ENCODE measurements around the gene EXOC8. TPM values are rescaled to one million over a fixed set of nuclear protein-coding genes. Genes with fewer than 3 reads are reported as not detected.

The EXOC8 gene
- total RNA-seq, 4 donors from 2014 or later = 16.3 to 32.6 (median 19.8) TPM

- Histone ChIP-seq H3K36me3 (peaks cover 16% of the 10 kb centered on the region), H3K27me3 (no peaks in the 10 kb centered on the region), H3K27ac (peak within 1 kb of the TSS; percentile 94), H3K9me3 (no peaks in the 10 kb centered on the region), H3K4me3 (peak within 1 kb of the TSS; percentile 74), H3K4me1 (peaks cover 68% of the 10 kb centered on the region)
- WGBS = under 1% methylated on average over 32 of the region's 43 CpGs
- peak; percentile 92 to 94 for DNase-seq (ENCODE audit: low spot score in 2 of 2)
- TF ChIP-seq POLR2A (IDR thresholded peaks at IDR 0.05) = no peak
- peak in 1 of 3 donors; percentile 17 for TF ChIP-seq POLR2AphosphoS5 (IDR thresholded peaks at IDR 0.05)
- no peak for TF ChIP-seq CTCF (IDR thresholded peaks at IDR 0.05)
- TF ChIP-seq EP300 (IDR thresholded peaks at IDR 0.05) = no peak
Observed at GRCh38 chr1:231338270-231339128, 847 bp upstream of the EXOC8 start, which contains the start of gene SPRTN. Gene SPRTN (plus strand): TSS chr1:231338293. CDS start chr1:231338384, 91 bp downstream.

GRCh38 chr1:231337043-231337471 lies 595 bp downstream of the EXOC8 start:
- TF ChIP-seq CTCF (IDR thresholded peaks at IDR 0.05) (no peak), EP300 (IDR thresholded peaks at IDR 0.05) (no peak), POLR2A (IDR thresholded peaks at IDR 0.05) (no peak), POLR2AphosphoS5 (IDR thresholded peaks at IDR 0.05) (no peak)
- Histone ChIP-seq H3K27ac (peak overlapping the region; percentile 94), H3K9me3 (no peaks in the 10 kb centered on the region), H3K4me3 (peak overlapping the region; percentile 74), H3K4me1 (peaks cover 79% of the 10 kb centered on the region), H3K27me3 (no peaks in the 10 kb centered on the region), H3K36me3 (peaks cover 3% of the 10 kb centered on the region)
- peak in 1 of 2 donors; percentile 84 for DNase-seq (ENCODE audit: low spot score in 2 of 2)
- WGBS = 3% methylated on average over 26 of the region's 32 CpGs

GRCh38 chr1:231335663-231336602 lies 1.7 kb downstream of the EXOC8 start:
- 65% methylated on average over 21 of the region's 21 CpGs for WGBS
- H3K27ac ChIP-seq = no peak overlapping the region
- H3K27me3 ChIP-seq = no peaks in the 10 kb centered on the region
- TF ChIP-seq EP300 (IDR thresholded peaks at IDR 0.05) = no peak
- no peak for TF ChIP-seq CTCF (IDR thresholded peaks at IDR 0.05)
- no peak for TF ChIP-seq POLR2AphosphoS5 (IDR thresholded peaks at IDR 0.05)
- no peak for TF ChIP-seq POLR2A (IDR thresholded peaks at IDR 0.05)
- H3K36me3 ChIP-seq = no peaks in the 10 kb centered on the region
- peaks cover 70% of the 10 kb centered on the region for H3K4me1 ChIP-seq
- no peak for DNase-seq (ENCODE audit: low spot score in 2 of 2)
- H3K9me3 ChIP-seq = no peaks in the 10 kb centered on the region
- H3K4me3 ChIP-seq = peak overlapping the region; percentile 74

GRCh38 chr1:231334952-231335351 lies 2.7 kb downstream of the EXOC8 start:
- no peak for TF ChIP-seq CTCF (IDR thresholded peaks at IDR 0.05)
- TF ChIP-seq POLR2AphosphoS5 (IDR thresholded peaks at IDR 0.05) = no peak
- no peak for TF ChIP-seq POLR2A (IDR thresholded peaks at IDR 0.05)
- TF ChIP-seq EP300 (IDR thresholded peaks at IDR 0.05) = no peak
- Histone ChIP-seq H3K27ac (no peak overlapping the region), H3K4me1 (peaks cover 60% of the 10 kb centered on the region), H3K9me3 (no peaks in the 10 kb centered on the region), H3K27me3 (no peaks in the 10 kb centered on the region), H3K4me3 (peak overlapping the region; percentile 74), H3K36me3 (no peaks in the 10 kb centered on the region)
- DNase-seq (ENCODE audit: low spot score in 2 of 2) = no peak
- 89% methylated on average over 6 of the region's 6 CpGs for WGBS

All from suprapubic skin (tissue), 4 donors.